Left lung (tissue), 10 donors: Measurements from ENCODE around the gene AMBRA1. TPM values are rescaled to one million over a fixed set of nuclear protein-coding genes. Genes with fewer than 3 reads are reported as not detected.

ENCODE experiments used
- ATAC-seq: fragments of 200-7000 bp; cut with Tn5 transposase; one replicate; pipeline ENCODE4 v1.9.1; 2020; ENCODE audit warnings: moderate library complexity
- DNase-seq, 4 donors: peaks; one replicate each; pipeline ENCODE4 v3.0.0-alpha.2; 2013 to 2020
- H3K27ac ChIP-seq, 2 donors: fragments of 200-600 bp; sonication (generic) in 1 of 2; one replicate each; pipeline versions ENCODE4 v1.5.0 to v1.8.0; 2020 to 2021
- H3K27me3 ChIP-seq, 2 donors: fragments of 200-600 bp; sonication (generic) in 1 of 2; one replicate each; pipeline versions ENCODE4 v1.5.0 to v1.8.0; 2020 to 2021
- H3K36me3 ChIP-seq, 2 donors: fragments of 200-600 bp; sonication (generic) in 1 of 2; one replicate each; pipeline versions ENCODE4 v1.5.0 to v1.8.0; 2020 to 2021
- H3K4me1 ChIP-seq, 2 donors: fragments of 200-600 bp; one replicate each; pipeline ENCODE4 v1.8.0; 2021
- H3K4me3 ChIP-seq, 2 donors: fragments of 200-600 bp; sonication (generic) in 1 of 2; one replicate each; pipeline versions ENCODE4 v1.5.0 to v1.8.0; 2020 to 2021; ENCODE audit warnings: mild to moderate bottlenecking in 1 of 2
- H3K9me3 ChIP-seq, 2 donors: fragments of 200-600 bp; sonication (generic) in 1 of 2; one replicate each; pipeline versions ENCODE4 v1.5.0 to v1.8.0; 2020 to 2021
- intact Hi-C, 2 donors: fragments of 100-400 bp; cut with DNase I; formaldehyde crosslinking; loops; one replicate each; pipeline versions ENCODE4 v1.11.2 to v1.14.2; 2022
- polyA plus RNA-seq, 6 donors: library from polyadenylated mRNA; unstranded; fragments of 120-200 nt; gene quantifications; one replicate each; pipeline ENCODE4 v1.2.1, GENCODE V29; 2013; ENCODE audit not compliant: insufficient read length in 6 of 6
- total RNA-seq, 2 donors: library from RNA; stranded (reverse); fragmentation: NEBNext Ultra II Directional; extraction: Animal tissue kit (Norgen Biotek cat#: 25700); gene quantifications; one replicate each; pipeline ENCODE4 v1.2.1, GENCODE V29; 2021
- TF ChIP-seq, protein P1 (sequence below), 2 donors: fragments of 200-600 bp; sonication (generic) in 1 of 2; IDR thresholded peaks; one replicate each; pipeline versions ENCODE4 v1.5.0 to v1.8.0; 2021; ENCODE audit warnings: antibody characterized with exemption in 2 of 2
- donor health status: DM: no; HTN: yes; CAD: no.
- donor health status: DM: no; HTN: no; CAD: no.

Gene AMBRA1
- total and polyA plus RNA-seq, 8 donors, result 20.4 to 28.2 (median 23.7) TPM

DNA sequence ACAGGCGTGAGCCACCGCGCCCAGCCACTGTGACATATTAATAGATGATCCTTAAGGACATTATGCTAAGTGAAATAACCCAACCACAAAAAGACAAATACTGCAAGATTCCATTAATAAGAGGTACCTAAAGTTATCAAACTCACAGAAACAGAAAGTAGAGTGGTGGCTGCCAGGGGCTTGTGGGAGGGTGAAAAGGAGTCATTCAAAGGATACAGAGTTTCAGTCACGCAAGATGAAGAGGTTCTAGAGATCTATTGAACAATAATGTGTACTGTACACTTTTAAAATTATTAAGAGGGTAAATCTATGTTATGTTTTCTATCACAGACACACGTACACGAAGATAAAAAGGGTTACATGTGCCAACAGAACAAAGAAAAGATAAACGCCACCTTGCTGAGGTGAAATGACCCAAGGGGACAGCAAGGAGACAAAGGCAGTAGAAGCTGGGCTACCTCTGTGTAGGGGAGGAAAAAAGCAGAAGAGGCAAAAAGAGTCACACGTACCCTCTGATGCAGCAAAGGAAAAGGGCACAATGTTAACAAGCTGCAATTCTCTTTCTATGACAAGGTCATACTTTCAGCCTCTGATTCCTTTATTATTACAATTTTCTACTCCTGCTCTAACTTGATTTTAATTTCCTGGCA lies 65.3 kb downstream of the AMBRA1 start:
- intact Hi-C loops, result no loop called here
- peak; percentile 43 for ATAC-seq
- H3K27ac ChIP-seq, result no peak overlapping the region
- DNase-seq, result no peak
- peaks cover 0 to 9% of the 10 kb centered on the region in 2 donors for H3K9me3 ChIP-seq
- H3K4me1 ChIP-seq, result peaks cover 0 to 20% of the 10 kb centered on the region in 2 donors
- no peaks in the 10 kb centered on the region for H3K27me3 ChIP-seq
- no peaks in the 10 kb centered on the region for H3K36me3 ChIP-seq
- no peak overlapping the region for H3K4me3 ChIP-seq
- TF ChIP-seq, protein P1, sequence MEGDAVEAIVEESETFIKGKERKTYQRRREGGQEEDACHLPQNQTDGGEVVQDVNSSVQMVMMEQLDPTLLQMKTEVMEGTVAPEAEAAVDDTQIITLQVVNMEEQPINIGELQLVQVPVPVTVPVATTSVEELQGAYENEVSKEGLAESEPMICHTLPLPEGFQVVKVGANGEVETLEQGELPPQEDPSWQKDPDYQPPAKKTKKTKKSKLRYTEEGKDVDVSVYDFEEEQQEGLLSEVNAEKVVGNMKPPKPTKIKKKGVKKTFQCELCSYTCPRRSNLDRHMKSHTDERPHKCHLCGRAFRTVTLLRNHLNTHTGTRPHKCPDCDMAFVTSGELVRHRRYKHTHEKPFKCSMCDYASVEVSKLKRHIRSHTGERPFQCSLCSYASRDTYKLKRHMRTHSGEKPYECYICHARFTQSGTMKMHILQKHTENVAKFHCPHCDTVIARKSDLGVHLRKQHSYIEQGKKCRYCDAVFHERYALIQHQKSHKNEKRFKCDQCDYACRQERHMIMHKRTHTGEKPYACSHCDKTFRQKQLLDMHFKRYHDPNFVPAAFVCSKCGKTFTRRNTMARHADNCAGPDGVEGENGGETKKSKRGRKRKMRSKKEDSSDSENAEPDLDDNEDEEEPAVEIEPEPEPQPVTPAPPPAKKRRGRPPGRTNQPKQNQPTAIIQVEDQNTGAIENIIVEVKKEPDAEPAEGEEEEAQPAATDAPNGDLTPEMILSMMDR (IDR thresholded peaks at IDR 0.05), result no peak

DNA sequence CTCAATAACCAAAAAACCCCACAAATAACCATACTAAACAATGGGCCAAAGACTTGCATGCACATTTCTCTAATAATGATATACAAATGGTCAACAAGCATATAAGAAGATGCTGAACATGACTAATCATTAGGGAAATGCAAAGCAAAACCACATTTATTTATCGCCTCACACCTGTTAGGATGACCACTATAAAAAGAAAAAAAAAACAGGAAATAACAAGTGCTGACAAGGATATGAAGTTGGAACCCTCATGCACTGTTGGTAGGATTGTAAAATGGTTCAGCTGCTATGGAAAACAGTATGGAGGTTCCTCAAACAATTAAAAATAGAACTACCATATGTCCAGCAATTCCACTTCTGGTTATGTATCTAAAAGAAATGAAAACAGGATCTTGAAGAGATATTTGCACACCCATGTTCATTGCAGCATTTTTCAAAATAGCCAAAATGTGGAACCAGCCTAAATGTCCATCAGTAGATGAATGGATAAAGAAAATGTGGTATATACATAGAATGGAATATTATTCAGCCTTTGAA lies 66.2 kb downstream of the AMBRA1 start:
- no peak overlapping the region for H3K27ac ChIP-seq
- peaks cover 0 to 9% of the 10 kb centered on the region in 2 donors for H3K9me3 ChIP-seq
- ATAC-seq (no peak), DNase-seq (no peak)
- TF ChIP-seq, protein P1 (IDR thresholded peaks at IDR 0.05), result no peak
- no peaks in the 10 kb centered on the region for H3K36me3 ChIP-seq
- peaks cover 0 to 24% of the 10 kb centered on the region in 2 donors for H3K4me1 ChIP-seq
- no peaks in the 10 kb centered on the region for H3K27me3 ChIP-seq
- intact Hi-C loops, result no loop called here
- H3K4me3 ChIP-seq, result no peak overlapping the region

DNA sequence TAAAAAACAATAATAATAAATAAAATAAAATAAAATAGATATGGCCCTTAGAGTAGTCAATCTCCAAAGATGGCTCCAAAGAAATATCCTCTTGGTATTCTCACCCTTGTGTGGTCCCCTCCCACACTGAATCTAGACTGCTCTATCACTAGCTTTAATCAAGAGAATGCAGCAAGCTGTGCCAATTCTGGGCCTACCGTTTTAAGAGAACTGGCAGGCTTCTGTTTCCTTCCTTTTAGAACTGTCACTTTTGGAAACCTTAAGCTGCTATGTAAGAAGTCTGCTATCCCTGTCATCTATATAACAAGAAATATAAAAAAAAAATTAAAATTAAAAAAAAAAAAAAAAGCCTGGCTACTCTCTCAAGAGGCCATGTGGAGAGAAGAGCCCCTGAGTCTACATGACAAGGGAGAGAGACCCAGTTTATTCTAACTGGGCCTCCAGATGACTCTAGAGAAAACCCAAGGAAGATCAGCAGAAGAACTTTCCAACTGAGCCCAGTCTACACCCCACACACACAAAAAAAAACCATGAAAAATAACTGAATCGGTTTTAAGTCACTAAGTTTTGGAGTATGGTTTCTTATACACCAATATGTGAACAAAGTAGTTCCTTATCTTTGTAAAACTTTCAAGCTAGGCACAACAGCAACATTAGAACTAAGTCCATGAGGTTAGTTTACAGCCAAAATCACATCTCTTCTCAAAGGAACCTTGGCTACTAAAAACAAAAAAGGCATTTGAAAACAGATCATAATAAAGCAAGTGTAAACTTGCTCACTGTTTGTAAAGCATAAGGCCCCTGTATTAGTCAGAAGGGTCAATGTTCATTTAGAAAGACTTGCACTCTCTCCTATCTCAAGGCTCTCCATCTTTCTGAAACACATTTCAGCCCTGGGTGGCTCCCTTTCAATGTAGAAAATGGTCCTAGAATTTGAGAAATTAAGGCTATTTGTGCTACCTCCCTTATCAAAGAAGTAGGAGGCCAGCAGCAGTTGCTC lies 67.3 kb downstream of the AMBRA1 start:
- Histone ChIP-seq H3K27me3 (no peaks in the 10 kb centered on the region), H3K4me1 (peaks cover 0 to 34% of the 10 kb centered on the region in 2 donors), H3K36me3 (no peaks in the 10 kb centered on the region), H3K9me3 (peaks cover 0 to 9% of the 10 kb centered on the region in 2 donors), H3K27ac (no peak overlapping the region), H3K4me3 (no peak overlapping the region)
- DNase-seq, result no peak
- TF ChIP-seq, protein P1 (IDR thresholded peaks at IDR 0.05), result no peak
- intact Hi-C loops, result no loop called here
- no peak for ATAC-seq

DNA sequence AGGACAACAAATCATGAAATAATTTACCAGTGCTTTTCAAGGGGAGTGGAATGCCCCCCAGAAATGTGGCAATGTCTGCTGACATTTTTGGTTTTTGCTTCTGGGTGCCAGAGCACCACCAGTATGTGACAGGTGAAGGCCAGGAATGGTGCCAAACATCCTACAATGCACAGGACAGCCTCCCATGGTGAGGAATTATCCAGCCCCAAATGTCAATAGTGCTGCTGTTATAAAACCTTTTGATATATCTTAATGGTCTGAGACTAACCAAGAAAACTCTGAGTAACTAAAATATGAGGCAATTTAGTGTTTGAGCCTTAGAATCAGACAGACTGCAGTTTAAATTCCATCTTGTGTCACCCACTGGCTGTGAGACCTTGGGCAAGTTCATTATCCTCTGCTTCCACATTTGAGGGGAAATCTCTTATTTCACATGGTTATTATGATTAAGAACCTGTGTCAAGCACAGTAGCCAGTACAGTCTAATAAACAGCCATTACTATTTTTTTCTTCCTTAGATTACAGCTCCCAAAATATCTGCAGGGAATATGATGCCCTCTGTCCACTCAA lies 69.5 kb downstream of the AMBRA1 start:
- ATAC-seq, result no peak
- Histone ChIP-seq H3K9me3 (peaks cover 0 to 9% of the 10 kb centered on the region in 2 donors), H3K36me3 (no peaks in the 10 kb centered on the region), H3K4me3 (no peak overlapping the region), H3K27ac (no peak overlapping the region), H3K4me1 (peaks cover 3 to 42% of the 10 kb centered on the region in 2 donors), H3K27me3 (no peaks in the 10 kb centered on the region)
- no peak for DNase-seq
- TF ChIP-seq, protein P1 (IDR thresholded peaks at IDR 0.05), result no peak
- intact Hi-C loops, result no loop called here
